Measurements from ENCODE around the gene USP6NL. TPM values are rescaled to one million over a fixed set of nuclear protein-coding genes. Genes with fewer than 3 reads are reported as not detected.
A peak's percentile ranks its signal among the peaks of the same experiment; 100 is the strongest.

Gene USP6NL
- 20.0 TPM for total RNA-seq
- long read RNA-seq, full-length matches to known transcripts: 9 of 21 reads
- long read RNA-seq, partial matches to known transcripts: 7 of 21 reads
- long read RNA-seq, other reads (novel, unspliced or antisense): 5 of 21 reads

GRCh38 chr10:11611248-11612020 lies at the start of gene USP6NL:
USP6NL (minus strand) TSS chr10:11611650; CDS start chr10:11597634, 14,016 bp downstream.
- Histone ChIP-seq H3K4me1 (peaks cover 28% of the 10 kb centered on the region), H3K36me3 (no peaks in the 10 kb centered on the region), H3K27me3 (ENCODE audit: low read depth) (no peaks in the 10 kb centered on the region), H3K9me3 (no peaks in the 10 kb centered on the region), H3K27ac (peak within 1 kb of the TSS; percentile 89), H3K4me3 (peak within 1 kb of the TSS; percentile 76)
- TF ChIP-seq, protein P1, sequence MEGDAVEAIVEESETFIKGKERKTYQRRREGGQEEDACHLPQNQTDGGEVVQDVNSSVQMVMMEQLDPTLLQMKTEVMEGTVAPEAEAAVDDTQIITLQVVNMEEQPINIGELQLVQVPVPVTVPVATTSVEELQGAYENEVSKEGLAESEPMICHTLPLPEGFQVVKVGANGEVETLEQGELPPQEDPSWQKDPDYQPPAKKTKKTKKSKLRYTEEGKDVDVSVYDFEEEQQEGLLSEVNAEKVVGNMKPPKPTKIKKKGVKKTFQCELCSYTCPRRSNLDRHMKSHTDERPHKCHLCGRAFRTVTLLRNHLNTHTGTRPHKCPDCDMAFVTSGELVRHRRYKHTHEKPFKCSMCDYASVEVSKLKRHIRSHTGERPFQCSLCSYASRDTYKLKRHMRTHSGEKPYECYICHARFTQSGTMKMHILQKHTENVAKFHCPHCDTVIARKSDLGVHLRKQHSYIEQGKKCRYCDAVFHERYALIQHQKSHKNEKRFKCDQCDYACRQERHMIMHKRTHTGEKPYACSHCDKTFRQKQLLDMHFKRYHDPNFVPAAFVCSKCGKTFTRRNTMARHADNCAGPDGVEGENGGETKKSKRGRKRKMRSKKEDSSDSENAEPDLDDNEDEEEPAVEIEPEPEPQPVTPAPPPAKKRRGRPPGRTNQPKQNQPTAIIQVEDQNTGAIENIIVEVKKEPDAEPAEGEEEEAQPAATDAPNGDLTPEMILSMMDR (IDR thresholded peaks at IDR 0.05): no peak
- peak; percentile 97 for ATAC-seq
- DNase-seq: peak; percentile 93
- intact Hi-C loops (cut with DNase I): no loop called here

GRCh38 chr10:11658801-11659368 lies 47.4 kb upstream of the USP6NL start:
- H3K36me3 ChIP-seq: no peaks in the 10 kb centered on the region
- TF ChIP-seq, protein P1 (IDR thresholded peaks at IDR 0.05): no peak
- peak; percentile 44 to 71 for ATAC-seq
- no peak for DNase-seq
- no peaks in the 10 kb centered on the region for H3K9me3 ChIP-seq
- H3K4me1 ChIP-seq: peaks cover 8% of the 10 kb centered on the region
- no peaks in the 10 kb centered on the region for H3K27me3 ChIP-seq (ENCODE audit: low read depth)
- H3K27ac ChIP-seq: no peak overlapping the region
- H3K4me3 ChIP-seq: no peak overlapping the region
- intact Hi-C loops (cut with DNase I): no loop called here

DNA sequence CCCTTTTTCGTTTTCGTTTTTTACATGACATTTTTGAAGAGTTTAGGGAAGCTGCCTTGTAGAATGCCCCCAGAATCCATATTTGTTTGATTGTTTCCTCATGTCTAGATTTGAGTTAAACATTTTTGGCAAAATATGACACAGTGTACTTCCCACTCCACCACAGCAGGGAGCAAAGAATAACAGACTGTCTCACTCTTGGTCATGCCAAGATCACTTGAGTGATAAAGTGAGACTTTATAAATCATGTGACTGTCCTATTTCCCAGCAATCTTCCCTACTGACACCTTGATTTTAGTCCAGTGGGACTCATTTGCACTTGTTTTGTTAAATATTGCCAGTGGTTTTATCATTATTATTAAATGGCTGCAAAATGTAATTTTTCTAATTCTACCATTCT lies 44.4 kb upstream of the USP6NL start:
- no peak for DNase-seq

DNA sequence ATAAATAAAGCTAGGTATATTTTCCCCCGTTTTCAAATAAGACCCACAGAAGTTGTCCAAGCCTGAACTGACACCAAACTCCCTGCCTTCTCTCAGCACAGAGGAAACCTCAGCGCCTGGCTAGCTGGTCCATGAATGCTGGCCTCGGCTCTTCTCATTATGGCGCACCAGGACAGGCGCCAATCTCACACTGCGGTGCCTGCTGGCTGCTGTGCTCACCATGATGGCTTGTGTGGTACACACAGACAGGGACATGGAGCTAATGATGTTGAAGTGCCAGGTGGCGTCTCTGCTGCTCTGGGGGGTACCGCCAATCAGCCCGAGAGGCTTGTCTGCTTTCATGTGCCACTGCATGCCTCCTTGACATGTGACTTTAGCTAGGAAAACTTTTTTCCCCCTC lies 43.2 kb upstream of the USP6NL start:
- peaks cover 5% of the 10 kb centered on the region for H3K4me1 ChIP-seq
- no peaks in the 10 kb centered on the region for H3K27me3 ChIP-seq (ENCODE audit: low read depth)
- no peak overlapping the region for H3K4me3 ChIP-seq
- ATAC-seq: no peak
- intact Hi-C loops (cut with DNase I): no loop called here
- no peak overlapping the region for H3K27ac ChIP-seq
- no peaks in the 10 kb centered on the region for H3K9me3 ChIP-seq
- H3K36me3 ChIP-seq: no peaks in the 10 kb centered on the region
- DNase-seq: no peak
- TF ChIP-seq, protein P1 (IDR thresholded peaks at IDR 0.05): no peak

More for the DNA sequence above, 44.4 kb upstream of the USP6NL start:
- TF ChIP-seq, protein P1 (IDR thresholded peaks at IDR 0.05): no peak
- intact Hi-C loops (cut with DNase I): no loop called here
- no peak for ATAC-seq
- H3K27ac ChIP-seq: no peak overlapping the region
- H3K4me3 ChIP-seq: no peak overlapping the region
- no peaks in the 10 kb centered on the region for H3K27me3 ChIP-seq (ENCODE audit: low read depth)
- H3K4me1 ChIP-seq: peaks cover 5% of the 10 kb centered on the region
- H3K9me3 ChIP-seq: no peaks in the 10 kb centered on the region
- H3K36me3 ChIP-seq: no peaks in the 10 kb centered on the region

DNA sequence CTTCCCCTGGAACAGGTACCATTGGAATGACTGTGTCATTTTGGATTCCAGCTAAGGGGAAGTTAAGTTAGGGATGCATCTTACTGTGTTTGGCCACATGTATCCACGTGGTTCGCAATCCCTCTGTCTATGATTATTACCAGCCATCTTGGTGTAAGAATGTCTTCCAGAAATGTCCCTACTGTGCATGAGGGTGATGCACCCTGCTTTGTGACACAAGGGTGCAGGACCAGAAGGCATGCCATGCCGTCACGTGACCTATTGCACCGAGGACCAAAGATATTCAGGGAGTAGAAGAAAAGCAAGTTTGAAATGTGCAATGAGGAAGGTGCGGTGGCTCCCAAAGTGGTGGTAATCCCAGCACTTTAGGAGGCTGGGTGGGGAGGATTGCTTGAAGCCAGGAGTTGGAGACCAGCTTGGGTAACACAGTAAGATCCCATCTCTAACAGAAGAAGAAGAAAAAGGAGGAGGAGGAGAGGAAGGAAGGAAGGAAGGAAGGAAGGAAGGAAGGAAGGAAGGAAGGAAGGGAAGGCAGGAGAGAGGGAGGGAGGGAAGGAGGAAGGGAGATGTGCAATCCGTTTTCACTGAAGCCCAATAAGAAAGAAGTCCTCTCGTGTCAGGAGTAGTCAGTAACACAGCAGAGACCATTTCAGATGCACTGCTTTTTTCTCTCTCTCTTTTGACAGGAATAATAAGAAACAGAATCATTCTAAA lies 42.5 kb upstream of the USP6NL start:
- ATAC-seq (no peak), DNase-seq (no peak)
- intact Hi-C loops (cut with DNase I): no loop called here
- no peak overlapping the region for H3K27ac ChIP-seq
- H3K36me3 ChIP-seq: no peaks in the 10 kb centered on the region
- peaks cover 5% of the 10 kb centered on the region for H3K4me1 ChIP-seq
- TF ChIP-seq, protein P1 (IDR thresholded peaks at IDR 0.05): no peak
- H3K27me3 ChIP-seq (ENCODE audit: low read depth): no peaks in the 10 kb centered on the region
- no peaks in the 10 kb centered on the region for H3K9me3 ChIP-seq
- no peak overlapping the region for H3K4me3 ChIP-seq
